ENCODE data around the gene AMIGO3. TPM values are rescaled to one million over a fixed set of nuclear protein-coding genes. Genes with fewer than 3 reads are reported as not detected.

AMIGO3 gene
- total RNA-seq, 2 experiments from 2014 or later: 0.82 to 1.3 TPM

- CTCF ChIA-PET: no interaction called here
- H3K9me3 Mint-ChIP-seq: no peaks in the 10 kb centered on the region
- peaks cover 44% of the 10 kb centered on the region for H3K4me1 Mint-ChIP-seq (ENCODE audit: low read depth)
- peaks cover 40% of the 10 kb centered on the region for H3K36me3 ChIP-seq (ENCODE audit: insufficient read depth, low read length)
- H3K4me3 ChIP-seq (ENCODE audit: low read length): peak within 1 kb of the TSS; percentile 99
- TF ChIP-seq, protein P1, sequence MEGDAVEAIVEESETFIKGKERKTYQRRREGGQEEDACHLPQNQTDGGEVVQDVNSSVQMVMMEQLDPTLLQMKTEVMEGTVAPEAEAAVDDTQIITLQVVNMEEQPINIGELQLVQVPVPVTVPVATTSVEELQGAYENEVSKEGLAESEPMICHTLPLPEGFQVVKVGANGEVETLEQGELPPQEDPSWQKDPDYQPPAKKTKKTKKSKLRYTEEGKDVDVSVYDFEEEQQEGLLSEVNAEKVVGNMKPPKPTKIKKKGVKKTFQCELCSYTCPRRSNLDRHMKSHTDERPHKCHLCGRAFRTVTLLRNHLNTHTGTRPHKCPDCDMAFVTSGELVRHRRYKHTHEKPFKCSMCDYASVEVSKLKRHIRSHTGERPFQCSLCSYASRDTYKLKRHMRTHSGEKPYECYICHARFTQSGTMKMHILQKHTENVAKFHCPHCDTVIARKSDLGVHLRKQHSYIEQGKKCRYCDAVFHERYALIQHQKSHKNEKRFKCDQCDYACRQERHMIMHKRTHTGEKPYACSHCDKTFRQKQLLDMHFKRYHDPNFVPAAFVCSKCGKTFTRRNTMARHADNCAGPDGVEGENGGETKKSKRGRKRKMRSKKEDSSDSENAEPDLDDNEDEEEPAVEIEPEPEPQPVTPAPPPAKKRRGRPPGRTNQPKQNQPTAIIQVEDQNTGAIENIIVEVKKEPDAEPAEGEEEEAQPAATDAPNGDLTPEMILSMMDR (IDR thresholded peaks at IDR 0.05): no peak
- H3K4me3 Mint-ChIP-seq: peak within 1 kb of the TSS; percentile 98
- peak; percentile 81 to 96 (median 88) for DNase-seq
- no peaks in the 10 kb centered on the region for H3K27me3 Mint-ChIP-seq
- H3K27ac Mint-ChIP-seq: peak within 1 kb of the TSS; percentile 93
- peak; percentile 70 for ATAC-seq (ENCODE audit: poor library complexity)
- H3K9me3 ChIP-seq (ENCODE audit: control insufficient read depth in 1 of 2, insufficient read depth in 1 of 2, low read length in 2 of 2): no peaks in the 10 kb centered on the region
- peaks cover 45% of the 10 kb centered on the region for H3K36me3 Mint-ChIP-seq (ENCODE audit: low read depth)
- intact Hi-C loops (cut with DNase I, micrococcal nuclease): loop anchor here in 1 of 2 experiments (1.0 kb wide), 1 partner anchor 50 kb away; the partner anchor contains the start of gene APEH
- peaks cover 37% of the 10 kb centered on the region for H3K4me1 ChIP-seq (ENCODE audit: insufficient read depth, low read length)
- H3K27me3 ChIP-seq (ENCODE audit: control insufficient read depth in 1 of 2, insufficient read depth in 2 of 2, low read length in 2 of 2): no peaks in the 10 kb centered on the region
- POLR2A ChIA-PET: interaction anchor here (0.6 to 1.3 kb wide), 3 partner anchors 31 to 79 kb away, joined by 3 to 4 read pairs (median 3); partner anchors contain the start of gene INKA1
- H3K27ac ChIP-seq (ENCODE audit: low read depth in 1 of 2, low read length in 2 of 2): peak within 1 kb of the TSS; percentile 96 to 97
These were observed 4.4 kb upstream of the AMIGO3 start, which contains the start of gene GMPPB for GRCh38 chr3:49723628-49724551. TSS of gene GMPPB (minus strand) at chr3:49723951. CDS start at chr3:49723726, 225 bp downstream.

GRCh38 chr3:49723296-49723627, 3.8 kb upstream of the AMIGO3 start:
- H3K4me1 ChIP-seq (ENCODE audit: insufficient read depth, low read length): peaks cover 43% of the 10 kb centered on the region
- H3K9me3 ChIP-seq (ENCODE audit: control insufficient read depth in 1 of 2, insufficient read depth in 1 of 2, low read length in 2 of 2): no peaks in the 10 kb centered on the region
- Mint-ChIP-seq H3K4me3 (peak overlapping the region; percentile 98), H3K27ac (peak overlapping the region; percentile 93), H3K27me3 (no peaks in the 10 kb centered on the region), H3K36me3 (ENCODE audit: low read depth) (peaks cover 41% of the 10 kb centered on the region), H3K4me1 (ENCODE audit: low read depth) (peaks cover 48% of the 10 kb centered on the region), H3K9me3 (no peaks in the 10 kb centered on the region)
- H3K4me3 ChIP-seq (ENCODE audit: low read length): peak overlapping the region; percentile 99
- POLR2A ChIA-PET: interaction anchor here (0.6 to 1.3 kb wide), 3 partner anchors 31 to 80 kb away, joined by 3 to 4 read pairs (median 3); partner anchors contain the start of gene INKA1
- intact Hi-C loops (cut with DNase I, micrococcal nuclease): no loop called here
- CTCF ChIA-PET: no interaction called here
- peak; percentile 30 to 82 (median 54) for DNase-seq
- peak; percentile 22 for ATAC-seq (ENCODE audit: poor library complexity)
- H3K27me3 ChIP-seq (ENCODE audit: control insufficient read depth in 1 of 2, insufficient read depth in 2 of 2, low read length in 2 of 2): no peaks in the 10 kb centered on the region
- peak overlapping the region; percentile 96 to 97 for H3K27ac ChIP-seq (ENCODE audit: low read depth in 1 of 2, low read length in 2 of 2)
- H3K36me3 ChIP-seq (ENCODE audit: insufficient read depth, low read length): peaks cover 40% of the 10 kb centered on the region
- TF ChIP-seq, protein P1 (IDR thresholded peaks at IDR 0.05): no peak

GRCh38 chr3:49722896-49723295, 3.4 kb upstream of the AMIGO3 start:
- intact Hi-C loops (cut with DNase I, micrococcal nuclease): no loop called here
- no peak for DNase-seq
- H3K4me1 ChIP-seq (ENCODE audit: insufficient read depth, low read length): peaks cover 43% of the 10 kb centered on the region

More at GRCh38 chr3:49722896-49723295, 3.4 kb upstream of the AMIGO3 start:
- POLR2A ChIA-PET: interaction anchor here (0.6 kb wide), 1 partner anchor 30 kb away, joined by 3 read pairs; no protein-coding TSS in a partner anchor
- CTCF ChIA-PET: no interaction called here
- TF ChIP-seq, protein P1 (IDR thresholded peaks at IDR 0.05): no peak
- H3K36me3 ChIP-seq (ENCODE audit: insufficient read depth, low read length): peaks cover 37% of the 10 kb centered on the region
- no peaks in the 10 kb centered on the region for H3K9me3 Mint-ChIP-seq
- H3K4me1 Mint-ChIP-seq (ENCODE audit: low read depth): peaks cover 48% of the 10 kb centered on the region
- ATAC-seq (ENCODE audit: poor library complexity): no peak
- peak overlapping the region; percentile 98 for H3K4me3 Mint-ChIP-seq
- H3K27ac ChIP-seq (ENCODE audit: low read depth in 1 of 2, low read length in 2 of 2): peak overlapping the region; percentile 96 to 97
- no peaks in the 10 kb centered on the region for H3K27me3 ChIP-seq (ENCODE audit: control insufficient read depth in 1 of 2, insufficient read depth in 2 of 2, low read length in 2 of 2)
- no peaks in the 10 kb centered on the region for H3K27me3 Mint-ChIP-seq
- H3K9me3 ChIP-seq (ENCODE audit: control insufficient read depth in 1 of 2, insufficient read depth in 1 of 2, low read length in 2 of 2): no peaks in the 10 kb centered on the region
- peaks cover 37% of the 10 kb centered on the region for H3K36me3 Mint-ChIP-seq (ENCODE audit: low read depth)
- peak overlapping the region; percentile 99 for H3K4me3 ChIP-seq (ENCODE audit: low read length)
- H3K27ac Mint-ChIP-seq: peak overlapping the region; percentile 93

All from CD4-positive, alpha-beta T cell (primary cell).